A673 (cell line): ENCODE measurements around the gene SYNJ2.

Source experiments
- EZH2 ChIP-seq: fragments of 200-600 bp; sonication (generic); IDR thresholded peaks from 2 replicates; pipeline ENCODE4 v1.6.1; 2017; ENCODE audit warnings: borderline replicate concordance, low read depth, mild to moderate bottlenecking, mixed read lengths, antibody characterized with exemption, low read length; ENCODE audit not compliant: poor library complexity, severe bottlenecking
- TF ChIP-seq, protein P1 (sequence below): fragments of 300-800, 200-600 bp; sonication (generic); conservative IDR thresholded peaks from 2 replicates; pipeline ENCODE4 v1.5.1; 2017; ENCODE audit warnings: low read depth, mild to moderate bottlenecking, antibody characterized with exemption, low read length, moderate library complexity, mixed read lengths

DNA sequence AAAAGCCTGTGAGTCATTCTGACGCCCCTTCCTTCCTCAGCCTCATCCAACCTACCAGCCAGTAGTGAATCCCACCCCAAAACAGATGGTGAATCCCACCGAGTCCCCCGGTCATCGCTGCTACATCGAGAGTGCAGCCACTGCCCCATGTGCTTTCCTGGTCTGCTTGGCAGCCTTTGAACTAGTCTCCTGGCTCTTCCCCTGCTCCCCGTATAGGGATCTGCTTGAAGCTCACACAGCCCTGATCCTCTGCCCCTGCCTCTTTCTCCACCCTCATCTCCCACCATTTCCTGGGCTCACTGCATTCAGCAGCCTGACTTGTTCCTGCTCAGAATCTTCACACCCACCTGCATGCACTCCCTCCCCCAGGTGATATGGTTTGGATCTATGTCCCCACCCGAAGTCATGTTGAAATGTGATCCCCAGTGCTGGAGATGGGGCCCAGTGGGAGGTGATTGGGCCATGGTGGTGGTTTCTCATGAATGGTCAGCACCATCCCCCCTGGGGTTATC is 14.6 kb downstream of the SYNJ2 start:
- TF ChIP-seq, protein P1, sequence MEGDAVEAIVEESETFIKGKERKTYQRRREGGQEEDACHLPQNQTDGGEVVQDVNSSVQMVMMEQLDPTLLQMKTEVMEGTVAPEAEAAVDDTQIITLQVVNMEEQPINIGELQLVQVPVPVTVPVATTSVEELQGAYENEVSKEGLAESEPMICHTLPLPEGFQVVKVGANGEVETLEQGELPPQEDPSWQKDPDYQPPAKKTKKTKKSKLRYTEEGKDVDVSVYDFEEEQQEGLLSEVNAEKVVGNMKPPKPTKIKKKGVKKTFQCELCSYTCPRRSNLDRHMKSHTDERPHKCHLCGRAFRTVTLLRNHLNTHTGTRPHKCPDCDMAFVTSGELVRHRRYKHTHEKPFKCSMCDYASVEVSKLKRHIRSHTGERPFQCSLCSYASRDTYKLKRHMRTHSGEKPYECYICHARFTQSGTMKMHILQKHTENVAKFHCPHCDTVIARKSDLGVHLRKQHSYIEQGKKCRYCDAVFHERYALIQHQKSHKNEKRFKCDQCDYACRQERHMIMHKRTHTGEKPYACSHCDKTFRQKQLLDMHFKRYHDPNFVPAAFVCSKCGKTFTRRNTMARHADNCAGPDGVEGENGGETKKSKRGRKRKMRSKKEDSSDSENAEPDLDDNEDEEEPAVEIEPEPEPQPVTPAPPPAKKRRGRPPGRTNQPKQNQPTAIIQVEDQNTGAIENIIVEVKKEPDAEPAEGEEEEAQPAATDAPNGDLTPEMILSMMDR, result no peak
- TF ChIP-seq EZH2, result no peak
